HG02610 (cell line): Measurements from ENCODE around the gene TCERG1L.

Source experiments
- ATAC-seq: cut with Tn5 transposase; IDR thresholded peaks from one replicate; pipeline ENCODE4 v1.9.1; 2021; ENCODE audit warnings: mild to moderate bottlenecking, moderate library complexity; ENCODE audit not compliant: unreplicated experiment

The TCERG1L gene

GRCh38 chr10:131056091-131056579, 255.4 kb downstream of the TCERG1L start:
- no peak for ATAC-seq

DNA sequence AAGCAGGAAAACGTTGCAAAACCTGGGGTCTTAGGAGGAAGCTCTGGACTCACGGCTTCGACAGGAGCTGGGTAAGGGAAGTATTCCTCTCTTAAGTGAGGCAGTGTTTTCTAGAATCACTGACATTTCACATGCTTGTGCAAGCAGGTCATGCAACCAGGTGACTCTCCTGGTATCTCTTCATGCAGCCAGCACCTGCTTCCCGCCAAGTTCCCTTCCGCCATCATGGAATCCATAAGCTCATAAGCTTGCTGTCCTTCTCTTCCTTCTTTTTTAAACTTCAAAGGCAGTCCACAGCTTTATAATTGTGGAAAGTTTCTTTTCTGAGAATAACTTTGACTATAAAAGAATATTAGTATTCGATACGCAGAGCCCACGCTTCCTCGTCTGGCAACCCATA, 256.1 kb downstream of the TCERG1L start:
- no peak for ATAC-seq

DNA sequence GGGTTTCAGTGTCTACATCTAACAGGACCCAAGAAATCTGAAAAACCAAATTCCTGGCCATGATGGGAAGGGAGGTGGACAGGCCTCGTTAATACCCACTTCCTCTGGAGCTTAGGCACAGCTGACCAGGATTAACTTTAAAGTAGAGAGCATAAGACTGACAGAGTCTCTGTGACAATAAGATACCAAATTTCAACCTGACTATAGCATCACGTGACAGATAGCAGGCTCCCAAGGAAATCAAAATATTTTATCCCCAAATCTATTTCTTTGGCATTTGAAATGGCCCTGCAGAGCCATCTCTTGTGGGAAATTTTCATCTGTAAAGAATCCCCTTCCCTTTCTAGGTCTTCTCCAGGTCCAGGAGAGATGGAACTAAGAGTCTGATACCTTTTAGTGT, 258.3 kb downstream of the TCERG1L start:
- no peak for ATAC-seq

DNA sequence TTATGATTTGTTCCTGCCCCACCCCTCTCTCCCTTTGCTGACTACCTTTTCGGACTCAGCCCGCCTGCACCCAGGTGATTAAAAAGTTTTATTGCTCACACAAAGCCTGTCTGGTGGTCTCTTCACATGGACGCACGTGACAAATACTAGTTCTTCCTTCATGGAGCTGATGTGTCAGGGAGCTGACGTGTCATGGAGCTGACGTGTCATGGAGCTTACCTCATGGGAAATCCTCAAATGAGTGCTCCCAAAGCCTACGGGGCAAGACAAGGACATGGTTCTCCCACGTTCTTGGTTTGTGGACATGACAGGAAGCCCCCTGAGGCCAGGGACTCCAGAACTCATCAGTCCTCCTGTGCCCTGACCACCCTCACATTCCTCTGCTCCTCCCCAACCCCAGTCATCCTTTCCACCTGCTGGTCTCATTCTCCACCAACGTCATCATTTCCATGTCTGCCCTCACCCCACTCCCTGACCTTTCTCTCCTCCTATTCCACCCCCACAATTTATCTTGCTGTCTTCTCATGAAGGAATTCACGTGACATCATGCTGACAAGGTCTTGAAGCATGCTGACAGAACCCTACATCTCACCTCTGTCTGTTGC, 261.3 kb downstream of the TCERG1L start:
- ATAC-seq: no peak

DNA sequence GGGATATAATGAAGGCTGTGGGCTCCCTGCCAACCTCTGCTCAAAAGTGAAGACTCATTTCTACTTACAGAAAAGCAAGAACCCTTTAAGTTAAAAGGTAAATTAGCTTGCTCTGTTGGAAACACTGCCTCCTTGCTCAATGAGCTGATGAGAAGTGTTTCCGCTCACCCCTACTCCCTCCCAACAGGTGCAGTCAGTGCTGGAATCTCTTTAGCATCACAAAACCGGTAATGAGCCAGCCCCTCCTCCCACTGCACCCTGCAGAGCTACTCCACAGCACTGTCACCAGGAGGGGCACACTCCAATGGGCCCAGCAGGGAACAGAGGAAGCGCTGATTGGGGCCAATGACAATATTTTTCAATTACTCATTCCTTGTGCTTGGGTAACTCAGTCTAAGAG, 262.5 kb downstream of the TCERG1L start:
- ATAC-seq: no peak

- ATAC-seq: no peak
These were observed 262.9 kb downstream of the TCERG1L start for GRCh38 chr10:131048606-131049005.

GRCh38 chr10:131047501-131047900, 264.0 kb downstream of the TCERG1L start:
- ATAC-seq: no peak

- no peak for ATAC-seq
These were observed 265.3 kb downstream of the TCERG1L start for GRCh38 chr10:131046194-131046593.

- ATAC-seq: no peak
These were observed 267.0 kb downstream of the TCERG1L start for GRCh38 chr10:131044379-131045111.

DNA sequence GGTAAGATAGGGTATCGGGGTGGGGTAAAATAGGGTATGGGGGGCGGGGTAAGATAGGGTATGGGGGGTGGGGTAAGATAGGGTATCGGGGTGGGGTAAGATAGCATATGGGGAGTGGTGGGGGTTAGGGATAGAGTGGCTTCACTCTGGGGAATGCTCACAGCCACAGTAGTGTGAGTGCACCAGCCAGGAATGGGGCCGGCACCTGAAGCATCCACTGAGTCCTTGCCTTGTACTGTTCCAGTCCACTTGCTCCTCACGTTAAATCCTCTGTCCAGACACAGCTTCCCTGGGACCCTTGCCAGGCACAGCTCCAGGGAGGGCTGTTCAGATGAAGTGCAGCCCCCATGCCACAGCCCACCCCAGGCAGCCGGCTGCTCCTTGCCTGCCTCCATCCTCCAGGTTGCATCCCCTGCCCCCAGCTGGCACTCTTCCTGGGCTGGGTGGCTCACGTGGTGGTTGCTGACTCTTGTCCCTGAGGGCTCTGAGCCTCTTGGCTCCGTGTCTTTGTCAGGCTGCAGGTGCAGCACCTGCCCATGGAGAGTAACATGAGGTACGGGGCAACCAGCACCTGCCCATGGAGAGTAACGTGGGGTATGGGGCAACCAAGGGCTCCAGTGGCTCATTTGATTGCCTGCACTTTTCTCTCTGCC, 268.4 kb downstream of the TCERG1L start:
- ATAC-seq: no peak
